HL-60 (cell line): Measurements from ENCODE around the gene C6orf47.

ENCODE experiments used
- CTCF ChIP-seq: IDR thresholded peaks from one replicate; pipeline ENCODE4 v1.5.1; 2011; ENCODE audit warnings: low read length, control low read depth, inconsistent platforms; ENCODE audit not compliant: insufficient read depth
- GABPA ChIP-seq: IDR thresholded peaks from 2 replicates; pipeline ENCODE4 v1.6.1; 2012; ENCODE audit warnings: low read depth

GRCh38 chr6:31632279-31632946, 28.2 kb downstream of the C6orf47 start:
- no peak for TF ChIP-seq GABPA
- TF ChIP-seq CTCF, result no peak
